Measurements from ENCODE around the gene BBS10. TPM values are rescaled to one million over a fixed set of nuclear protein-coding genes. Genes with fewer than 3 reads are reported as not detected.

Gene BBS10
- total RNA-seq (2021; ENCODE audit: unreplicated experiment) (7.8 TPM), Bru-seq, nascent RNA (percentile 77 among the genes with signal in this experiment), BruChase-seq, experiment 1, labeled RNA remaining after a 2-hour chase (percentile 93 among the genes with signal in this experiment), BruChase-seq, experiment 2, labeled RNA remaining after a 6-hour chase (percentile 90 among the genes with signal in this experiment)
- polyA plus RNA-seq (2012; ENCODE audit: insufficient read length): 4.8 TPM
- long read RNA-seq, transcript BBS10-201 (2 exons, 3,595 nt): major isoform, 12 of 14 reads
- long read RNA-seq, partial matches to known transcripts: 0 of 14 reads
- long read RNA-seq, other reads (novel, unspliced or antisense): 2 of 14 reads

DNA sequence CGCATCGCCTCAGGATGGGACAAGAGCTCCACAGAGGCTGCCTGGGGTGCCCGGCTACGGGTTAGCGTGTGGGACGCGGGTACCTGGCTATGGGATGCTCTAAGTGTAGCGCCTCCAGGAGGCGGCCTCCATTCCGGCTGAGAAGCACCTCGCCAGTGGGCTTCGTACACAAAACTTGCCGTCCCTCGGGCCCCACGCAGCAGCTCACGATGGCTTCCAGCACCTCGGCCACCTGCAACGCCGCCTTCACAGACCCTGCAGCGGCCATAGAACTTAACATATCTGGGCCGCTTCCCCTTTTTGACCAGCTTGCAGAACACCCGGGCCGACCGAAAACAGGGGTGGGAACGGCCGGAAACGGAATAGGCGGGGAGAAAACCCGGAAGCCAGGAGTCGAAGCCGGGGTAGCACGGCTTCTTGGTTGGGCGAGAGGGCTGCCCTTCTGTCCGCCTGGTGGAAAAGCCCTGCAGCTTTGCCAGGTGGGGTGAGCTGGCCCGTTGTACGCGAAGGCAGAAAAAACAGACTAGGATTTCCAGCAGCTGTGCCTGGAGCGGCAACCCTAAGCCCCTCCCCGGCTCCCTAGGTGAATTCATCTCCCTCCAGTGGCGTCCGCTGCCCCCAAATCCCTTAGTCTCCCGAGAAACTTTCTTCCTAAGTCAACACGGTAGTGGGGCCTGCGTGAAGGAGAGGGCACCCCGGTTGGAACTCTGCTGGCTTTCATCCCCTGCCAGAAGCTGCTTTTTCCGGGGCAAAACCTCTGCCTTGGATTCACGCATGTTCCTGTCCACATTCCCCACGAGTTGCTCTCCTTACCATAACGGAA lies at the start of gene BBS10:
TSS of gene BBS10 (minus strand) at position 337 of the 823 bp plus-strand sequence. CDS start at position 280, 57 bp downstream.
- ChIA-PET CTCF (no interaction called here), POLR2A (interaction anchor here (0.6 kb wide), 2 partner anchors 147 to 786 kb away, joined by 3 read pairs; no protein-coding TSS in a partner anchor)
- H3K4me1 ChIP-seq (ENCODE audit: control insufficient read depth, insufficient read depth, low read length): peaks cover 16% of the 10 kb centered on the region
- peak; percentile 98 for ATAC-seq
- intact Hi-C loops (cut with micrococcal nuclease; ENCODE audit: unreplicated experiment): loop anchor here (5.0 kb wide), 2 partner anchors 109 to 266 kb away; partner anchors contain the start of gene NAP1L1
- TF ChIP-seq TCF7L2 (IDR thresholded peaks at IDR 0.05; ENCODE audit: low read depth, low read length): no peak
- TF ChIP-seq, protein P1, sequence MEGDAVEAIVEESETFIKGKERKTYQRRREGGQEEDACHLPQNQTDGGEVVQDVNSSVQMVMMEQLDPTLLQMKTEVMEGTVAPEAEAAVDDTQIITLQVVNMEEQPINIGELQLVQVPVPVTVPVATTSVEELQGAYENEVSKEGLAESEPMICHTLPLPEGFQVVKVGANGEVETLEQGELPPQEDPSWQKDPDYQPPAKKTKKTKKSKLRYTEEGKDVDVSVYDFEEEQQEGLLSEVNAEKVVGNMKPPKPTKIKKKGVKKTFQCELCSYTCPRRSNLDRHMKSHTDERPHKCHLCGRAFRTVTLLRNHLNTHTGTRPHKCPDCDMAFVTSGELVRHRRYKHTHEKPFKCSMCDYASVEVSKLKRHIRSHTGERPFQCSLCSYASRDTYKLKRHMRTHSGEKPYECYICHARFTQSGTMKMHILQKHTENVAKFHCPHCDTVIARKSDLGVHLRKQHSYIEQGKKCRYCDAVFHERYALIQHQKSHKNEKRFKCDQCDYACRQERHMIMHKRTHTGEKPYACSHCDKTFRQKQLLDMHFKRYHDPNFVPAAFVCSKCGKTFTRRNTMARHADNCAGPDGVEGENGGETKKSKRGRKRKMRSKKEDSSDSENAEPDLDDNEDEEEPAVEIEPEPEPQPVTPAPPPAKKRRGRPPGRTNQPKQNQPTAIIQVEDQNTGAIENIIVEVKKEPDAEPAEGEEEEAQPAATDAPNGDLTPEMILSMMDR (IDR thresholded peaks at IDR 0.05): peak; percentile 74
- no peak for TF ChIP-seq SIN3A (IDR thresholded peaks at IDR 0.05; ENCODE audit: borderline replicate concordance, insufficient read depth, low read depth, low read length)
- TF ChIP-seq POLR2AphosphoS5 (IDR thresholded peaks at IDR 0.05; ENCODE audit: low read depth, low read length): peak; percentile 84
- TF ChIP-seq, protein P2, sequence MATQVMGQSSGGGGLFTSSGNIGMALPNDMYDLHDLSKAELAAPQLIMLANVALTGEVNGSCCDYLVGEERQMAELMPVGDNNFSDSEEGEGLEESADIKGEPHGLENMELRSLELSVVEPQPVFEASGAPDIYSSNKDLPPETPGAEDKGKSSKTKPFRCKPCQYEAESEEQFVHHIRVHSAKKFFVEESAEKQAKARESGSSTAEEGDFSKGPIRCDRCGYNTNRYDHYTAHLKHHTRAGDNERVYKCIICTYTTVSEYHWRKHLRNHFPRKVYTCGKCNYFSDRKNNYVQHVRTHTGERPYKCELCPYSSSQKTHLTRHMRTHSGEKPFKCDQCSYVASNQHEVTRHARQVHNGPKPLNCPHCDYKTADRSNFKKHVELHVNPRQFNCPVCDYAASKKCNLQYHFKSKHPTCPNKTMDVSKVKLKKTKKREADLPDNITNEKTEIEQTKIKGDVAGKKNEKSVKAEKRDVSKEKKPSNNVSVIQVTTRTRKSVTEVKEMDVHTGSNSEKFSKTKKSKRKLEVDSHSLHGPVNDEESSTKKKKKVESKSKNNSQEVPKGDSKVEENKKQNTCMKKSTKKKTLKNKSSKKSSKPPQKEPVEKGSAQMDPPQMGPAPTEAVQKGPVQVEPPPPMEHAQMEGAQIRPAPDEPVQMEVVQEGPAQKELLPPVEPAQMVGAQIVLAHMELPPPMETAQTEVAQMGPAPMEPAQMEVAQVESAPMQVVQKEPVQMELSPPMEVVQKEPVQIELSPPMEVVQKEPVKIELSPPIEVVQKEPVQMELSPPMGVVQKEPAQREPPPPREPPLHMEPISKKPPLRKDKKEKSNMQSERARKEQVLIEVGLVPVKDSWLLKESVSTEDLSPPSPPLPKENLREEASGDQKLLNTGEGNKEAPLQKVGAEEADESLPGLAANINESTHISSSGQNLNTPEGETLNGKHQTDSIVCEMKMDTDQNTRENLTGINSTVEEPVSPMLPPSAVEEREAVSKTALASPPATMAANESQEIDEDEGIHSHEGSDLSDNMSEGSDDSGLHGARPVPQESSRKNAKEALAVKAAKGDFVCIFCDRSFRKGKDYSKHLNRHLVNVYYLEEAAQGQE (IDR thresholded peaks at IDR 0.05; ENCODE audit: insufficient read depth in 1 of 2, low read depth in 2 of 2, low read length in 1 of 2): 0 out of 4 replicates have a peak, but pooled peaks of 1 of the 2 experiments have one; percentile 39
- H3K9me3 ChIP-seq (ENCODE audit: control insufficient read depth, insufficient read depth, low read depth, low read length): no peaks in the 10 kb centered on the region
- BruUV-seq (replicated peaks): no TSS peak
- H3K27ac ChIP-seq (ENCODE audit: low read length): peak within 1 kb of the TSS; percentile 85
- no peak for DNase-seq (ENCODE audit: low read depth, low spot score)
- no peaks in the 10 kb centered on the region; the same call in 1 of the 2 replicates for H3K36me3 ChIP-seq (ENCODE audit: control insufficient read depth, insufficient read depth, low read length)
- peak within 1 kb of the TSS; percentile 60 to 85 for H3K4me3 ChIP-seq (ENCODE audit: low read depth in 2 of 2, low read length in 2 of 2)
- in situ Hi-C loops (cut with HindIII; ENCODE audit: low pct_unique_long_range_greater_than_20kb, low sequenced_read_pairs): no loop called here
- H3K27me3 ChIP-seq (ENCODE audit: control insufficient read depth, insufficient read depth, low read length): no peaks in the 10 kb centered on the region

DNA sequence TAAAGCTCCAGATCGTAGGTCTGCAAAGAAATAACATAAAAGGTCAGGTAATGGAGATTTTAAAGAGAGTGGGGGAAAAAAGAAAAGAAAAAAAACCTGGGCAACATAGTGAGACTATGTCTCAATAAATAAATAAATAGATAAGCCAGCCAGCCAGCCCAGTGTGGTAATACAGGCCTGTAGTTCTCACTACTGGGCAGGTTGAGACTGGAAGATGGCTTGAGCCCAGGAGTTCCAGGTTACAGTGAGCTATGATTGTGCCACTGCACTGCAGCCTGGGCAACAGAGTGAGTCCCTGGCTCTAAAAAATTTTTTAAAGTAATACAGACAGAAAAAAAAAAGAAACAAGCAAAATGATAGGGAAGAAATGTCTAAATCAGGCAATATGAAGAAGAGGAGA lies 43.2 kb upstream of the BBS10 start:
- POLR2A ChIA-PET: no interaction called here
- Histone ChIP-seq H3K9me3 (ENCODE audit: control insufficient read depth, insufficient read depth, low read depth, low read length) (no peaks in the 10 kb centered on the region), H3K27ac (ENCODE audit: low read length) (no peak overlapping the region), H3K4me3 (ENCODE audit: low read depth in 2 of 2, low read length in 2 of 2) (no peak overlapping the region), H3K36me3 (ENCODE audit: control insufficient read depth, insufficient read depth, low read length) (no peaks in the 10 kb centered on the region; the same call in 1 of the 2 replicates), H3K27me3 (ENCODE audit: control insufficient read depth, insufficient read depth, low read length) (no peaks in the 10 kb centered on the region), H3K4me1 (ENCODE audit: control insufficient read depth, insufficient read depth, low read length) (no peaks in the 10 kb centered on the region)
- CTCF ChIA-PET: no interaction called here
- BruUV-seq (replicated peaks): no TSS peak
- intact Hi-C loops (cut with micrococcal nuclease; ENCODE audit: unreplicated experiment) (no loop called here), in situ Hi-C loops (cut with HindIII; ENCODE audit: low pct_unique_long_range_greater_than_20kb, low sequenced_read_pairs) (no loop called here)
- TF ChIP-seq, protein P2 (IDR thresholded peaks at IDR 0.05; ENCODE audit: insufficient read depth in 1 of 2, low read depth in 2 of 2, low read length in 1 of 2): no peak
- TF ChIP-seq, protein P1 (IDR thresholded peaks at IDR 0.05): no peak
- no peak for TF ChIP-seq SIN3A (IDR thresholded peaks at IDR 0.05; ENCODE audit: borderline replicate concordance, insufficient read depth, low read depth, low read length)
- no peak for TF ChIP-seq TCF7L2 (IDR thresholded peaks at IDR 0.05; ENCODE audit: low read depth, low read length)
- TF ChIP-seq POLR2AphosphoS5 (IDR thresholded peaks at IDR 0.05; ENCODE audit: low read depth, low read length): no peak
- DNase-seq (ENCODE audit: low read depth, low spot score) (no peak), ATAC-seq (no peak)

All from Panc1 (cell line).